ENCODE measurements around the gene LTB4R2. TPM values are rescaled to one million over a fixed set of nuclear protein-coding genes. Genes with fewer than 3 reads are reported as not detected.

Gene LTB4R2
- total and polyA plus RNA-seq, 11 donors = 0.53 to 3.8 (median 1.6) TPM

GRCh38 chr14:24280797-24281460, 29.0 kb upstream of the LTB4R2 start:
- Histone ChIP-seq H3K27me3 (no peaks in the 10 kb centered on the region), H3K36me3 (no peaks in the 10 kb centered on the region), H3K27ac (peak overlapping the region in 5 of 12 donors; percentile 3 to 81 (median 38)), H3K4me1 (peaks cover 0 to 69% (median 8%) of the 10 kb centered on the region in 12 donors), H3K4me3 (no peak overlapping the region), H3K9me3 (no peaks in the 10 kb centered on the region)
- DNase-seq = peak in 1 of 5 donors; percentile 58
- intact Hi-C loops (cut with DNase I) = no loop called here
- WGBS, 4 donors = 64 to 72% (median 68%) methylated on average over 6 of the region's 6 CpGs
- no peak for TF ChIP-seq POLR2A (IDR thresholded peaks at IDR 0.05)
- TF ChIP-seq CTCF (IDR thresholded peaks at IDR 0.05) = no peak
- peak in 3 of 4 donors; percentile 12 to 44 (median 21) for ATAC-seq

- DNase-seq (no peak), ATAC-seq (no peak)
- Histone ChIP-seq H3K36me3 (no peaks in the 10 kb centered on the region), H3K4me3 (no peak overlapping the region), H3K27me3 (no peaks in the 10 kb centered on the region), H3K4me1 (peaks cover 0 to 63% (median 8%) of the 10 kb centered on the region in 12 donors), H3K9me3 (no peaks in the 10 kb centered on the region), H3K27ac (peak overlapping the region in 3 of 12 donors; percentile 22 to 81 (median 38))
- TF ChIP-seq CTCF (IDR thresholded peaks at IDR 0.05) (no peak), POLR2A (IDR thresholded peaks at IDR 0.05) (no peak)
- WGBS, 4 donors = 82 to 95% (median 94%) methylated on average over 7 of the region's 7 CpGs
- intact Hi-C loops (cut with DNase I) = no loop called here
These were observed 28.3 kb upstream of the LTB4R2 start for GRCh38 chr14:24281636-24282035.

- no peak for ATAC-seq
- 81 to 92% (median 85%) methylated on average over 2 to 3 of the region's 3 CpGs for WGBS, 4 donors
- DNase-seq = peak in 1 of 5 donors; percentile 10
- peaks cover 0 to 52% (median 8%) of the 10 kb centered on the region in 12 donors for H3K4me1 ChIP-seq
- H3K9me3 ChIP-seq = no peaks in the 10 kb centered on the region
- TF ChIP-seq POLR2A (IDR thresholded peaks at IDR 0.05) = no peak
- TF ChIP-seq CTCF (IDR thresholded peaks at IDR 0.05) = no peak
- intact Hi-C loops (cut with DNase I) = no loop called here
- H3K27me3 ChIP-seq = no peaks in the 10 kb centered on the region
- no peaks in the 10 kb centered on the region for H3K36me3 ChIP-seq
- no peak overlapping the region for H3K4me3 ChIP-seq
- H3K27ac ChIP-seq = no peak overlapping the region
These were observed 27.2 kb upstream of the LTB4R2 start for GRCh38 chr14:24282736-24283135.

GRCh38 chr14:24283796-24284460, 26.0 kb upstream of the LTB4R2 start:
- no peak for TF ChIP-seq POLR2A (IDR thresholded peaks at IDR 0.05)
- no peak for TF ChIP-seq CTCF (IDR thresholded peaks at IDR 0.05)
- no peaks in the 10 kb centered on the region for H3K9me3 ChIP-seq
- peaks cover 0 to 40% (median 8%) of the 10 kb centered on the region in 12 donors for H3K4me1 ChIP-seq
- ATAC-seq = no peak
- H3K36me3 ChIP-seq = no peaks in the 10 kb centered on the region
- no peak for DNase-seq
- H3K27me3 ChIP-seq = no peaks in the 10 kb centered on the region
- WGBS, 4 donors = 91 to 94% (median 92%) methylated on average over 5 of the region's 5 CpGs
- H3K27ac ChIP-seq = no peak overlapping the region
- no peak overlapping the region for H3K4me3 ChIP-seq
- intact Hi-C loops (cut with DNase I) = no loop called here

All from heart left ventricle (tissue), 16 donors.